ENCODE data around the gene ACY1. TPM values are rescaled to one million over a fixed set of nuclear protein-coding genes. Genes with fewer than 3 reads are reported as not detected.

The ACY1 gene
- total RNA-seq, 2 experiments from 2014 or later, result 3.3 to 4.0 TPM

DNA sequence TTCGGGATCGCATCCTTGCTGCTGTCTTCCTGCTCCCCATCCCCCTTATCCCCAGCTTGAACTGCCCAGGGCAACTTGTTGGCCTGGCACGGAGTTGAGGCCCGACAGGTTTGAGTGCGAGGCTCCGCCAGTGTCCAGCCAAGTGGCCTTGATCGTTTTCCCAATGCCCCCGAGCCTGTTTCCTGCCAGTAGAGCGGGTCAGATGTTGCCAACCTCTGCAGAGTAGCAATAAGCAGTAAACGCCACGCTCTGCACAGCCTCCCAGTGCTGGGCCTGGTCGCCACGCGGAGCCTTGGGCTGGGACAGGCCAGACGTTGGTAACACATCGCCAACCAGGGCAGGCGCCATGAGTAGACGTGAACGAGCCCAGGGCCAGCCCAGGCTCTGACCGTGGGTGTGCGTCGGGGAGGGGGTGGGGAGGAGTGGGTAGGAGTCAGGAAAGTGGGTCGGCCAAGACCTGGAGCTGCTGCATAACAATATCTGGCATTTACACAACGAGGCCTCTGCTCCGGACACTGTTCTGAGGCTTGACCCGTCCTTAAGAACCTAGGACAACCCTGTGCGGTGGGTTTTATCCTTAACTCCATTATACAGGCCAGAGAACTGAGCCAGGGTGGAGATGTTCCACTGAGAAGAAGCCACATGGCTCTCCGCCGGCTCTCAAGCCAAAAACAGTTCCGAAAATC, 8.9 kb upstream of the ACY1 start:
- CTCF ChIA-PET (ENCODE audit: unreplicated experiment), result interaction anchor here (0.5 to 1.3 kb wide), 3 partner anchors 12 to 41 kb away, joined by 3 to 4 read pairs (median 4); partner anchors contain the start of gene RRP9
- no peaks in the 10 kb centered on the region for H3K36me3 ChIP-seq (ENCODE audit: insufficient read depth, low read length)

DNA sequence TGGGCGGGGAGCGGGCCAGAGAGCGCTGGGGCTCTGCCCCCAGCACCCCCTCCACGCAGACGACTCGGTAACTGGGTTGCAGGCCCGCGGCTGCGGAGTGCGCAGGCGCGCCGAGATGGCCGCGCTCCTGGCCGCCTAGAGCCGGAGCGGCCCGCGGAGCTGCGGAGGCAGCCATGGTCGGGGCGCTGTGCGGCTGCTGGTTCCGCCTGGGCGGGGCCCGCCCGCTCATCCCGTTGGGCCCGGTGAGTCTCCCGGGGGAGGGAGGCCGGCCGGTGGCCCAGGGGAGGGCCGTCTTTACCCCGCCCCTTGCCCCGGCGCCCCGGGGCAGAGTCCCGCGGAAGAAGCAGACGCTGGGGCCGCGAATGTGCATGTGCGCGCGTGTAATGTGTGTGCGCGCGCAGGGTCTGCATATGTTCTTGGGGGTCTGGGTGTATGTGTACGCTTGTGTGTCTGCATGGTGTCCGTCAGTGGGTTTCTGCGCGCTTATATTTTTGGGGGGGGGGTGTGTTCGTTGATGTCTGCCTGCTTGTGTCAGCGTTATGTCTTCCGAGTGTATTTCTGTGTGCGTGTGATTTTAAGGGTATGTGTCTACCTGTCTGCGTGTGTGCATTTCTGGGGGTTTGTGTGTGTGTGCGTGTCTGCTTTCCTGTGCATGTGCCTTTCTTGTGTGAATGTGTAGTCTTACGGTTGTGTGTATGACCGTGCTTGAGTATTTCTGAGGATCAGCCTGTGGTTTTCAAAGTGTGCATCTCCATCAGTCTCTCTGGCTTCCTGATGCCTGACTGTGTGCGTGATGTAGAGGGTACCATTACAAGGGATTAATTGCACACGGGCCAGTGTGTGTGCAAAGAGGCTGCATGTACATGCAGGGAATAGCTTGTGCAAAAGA, 8.1 kb upstream of the ACY1 start, which contains the start of gene ABHD14A:
ABHD14A (plus strand) TSS at position 102 of the 889 bp plus-strand sequence; CDS start at position 174, 72 bp downstream.
- no peak for TF ChIP-seq EZH2phosphoT487 (IDR thresholded peaks at IDR 0.05; ENCODE audit: borderline replicate concordance, low read depth, low read length)
- TF ChIP-seq, protein P1, sequence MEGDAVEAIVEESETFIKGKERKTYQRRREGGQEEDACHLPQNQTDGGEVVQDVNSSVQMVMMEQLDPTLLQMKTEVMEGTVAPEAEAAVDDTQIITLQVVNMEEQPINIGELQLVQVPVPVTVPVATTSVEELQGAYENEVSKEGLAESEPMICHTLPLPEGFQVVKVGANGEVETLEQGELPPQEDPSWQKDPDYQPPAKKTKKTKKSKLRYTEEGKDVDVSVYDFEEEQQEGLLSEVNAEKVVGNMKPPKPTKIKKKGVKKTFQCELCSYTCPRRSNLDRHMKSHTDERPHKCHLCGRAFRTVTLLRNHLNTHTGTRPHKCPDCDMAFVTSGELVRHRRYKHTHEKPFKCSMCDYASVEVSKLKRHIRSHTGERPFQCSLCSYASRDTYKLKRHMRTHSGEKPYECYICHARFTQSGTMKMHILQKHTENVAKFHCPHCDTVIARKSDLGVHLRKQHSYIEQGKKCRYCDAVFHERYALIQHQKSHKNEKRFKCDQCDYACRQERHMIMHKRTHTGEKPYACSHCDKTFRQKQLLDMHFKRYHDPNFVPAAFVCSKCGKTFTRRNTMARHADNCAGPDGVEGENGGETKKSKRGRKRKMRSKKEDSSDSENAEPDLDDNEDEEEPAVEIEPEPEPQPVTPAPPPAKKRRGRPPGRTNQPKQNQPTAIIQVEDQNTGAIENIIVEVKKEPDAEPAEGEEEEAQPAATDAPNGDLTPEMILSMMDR (conservative IDR thresholded peaks at IDR 0.05; ENCODE audit: low read length), result no peak
- peaks cover 30% of the 10 kb centered on the region for H3K4me1 ChIP-seq (ENCODE audit: insufficient read depth, low read length, poor library complexity, severe bottlenecking)
- ChIA-PET POLR2A (interaction anchor here (0.7 kb wide), 1 partner anchor 33 kb away, joined by 3 read pairs; the partner anchor contains the start of genes PARP3 and RRP9), CTCF (ENCODE audit: unreplicated experiment) (interaction anchor here (1.3 kb wide), 1 partner anchor 34 kb away, joined by 3 read pairs; the partner anchor contains the start of gene RRP9)
- H4K20me1 ChIP-seq (ENCODE audit: insufficient read depth, low read length), result no peaks in the 10 kb centered on the region
- H3K9me2 ChIP-seq (ENCODE audit: insufficient read depth, low read length), result no peaks in the 10 kb centered on the region
- H3K4me3 ChIP-seq (ENCODE audit: low read depth, low read length, poor library complexity, severe bottlenecking), result peak within 1 kb of the TSS; percentile 76
- peak within 1 kb of the TSS; percentile 95 for H2AFZ ChIP-seq (ENCODE audit: low read length)
- H3K79me2 ChIP-seq (ENCODE audit: insufficient read depth, low read depth, low read length), result no peaks in the 10 kb centered on the region
- H3K27ac ChIP-seq (ENCODE audit: low read depth, low read length, poor library complexity, severe bottlenecking), result peak within 1 kb of the TSS; percentile 30
- H3K36me3 ChIP-seq (ENCODE audit: insufficient read depth, low read length), result no peaks in the 10 kb centered on the region
- DNase-seq (ENCODE audit: low spot score), result peak; percentile 72
- intact Hi-C loops (cut with micrococcal nuclease; ENCODE audit: unreplicated experiment), result loop anchor here (1.0 to 2.0 kb wide), 2 partner anchors 20 to 33 kb away; partner anchors contain the start of genes PARP3 and RPL29
- no peaks in the 10 kb centered on the region for H3K9me3 ChIP-seq (ENCODE audit: low read length)
- peak within 1 kb of the TSS; percentile 95 for H3K4me2 ChIP-seq (ENCODE audit: low read length)
- no TSS peak for BruUV-seq (replicated peaks)

More for the DNA sequence above, 8.9 kb upstream of the ACY1 start:
- Histone ChIP-seq H3K4me2 (ENCODE audit: low read length) (peak overlapping the region; percentile 95), H3K9me3 (ENCODE audit: low read length) (no peaks in the 10 kb centered on the region), H2AFZ (ENCODE audit: low read length) (peak overlapping the region; percentile 95), H3K4me1 (ENCODE audit: insufficient read depth, low read length, poor library complexity, severe bottlenecking) (peaks cover 30% of the 10 kb centered on the region), H3K9me2 (ENCODE audit: insufficient read depth, low read length) (no peaks in the 10 kb centered on the region), H3K4me3 (ENCODE audit: low read depth, low read length, poor library complexity, severe bottlenecking) (peak overlapping the region; percentile 76), H3K79me2 (ENCODE audit: insufficient read depth, low read depth, low read length) (no peaks in the 10 kb centered on the region), H4K20me1 (ENCODE audit: insufficient read depth, low read length) (no peaks in the 10 kb centered on the region), H3K27ac (ENCODE audit: low read depth, low read length, poor library complexity, severe bottlenecking) (peak overlapping the region; percentile 30)
- no TSS peak for BruUV-seq (replicated peaks)
- POLR2A ChIA-PET, result interaction anchor here (0.8 to 0.9 kb wide), 2 partner anchors 32 to 33 kb away, joined by 3 read pairs; partner anchors contain the start of genes PARP3 and RRP9
- no peak for DNase-seq (ENCODE audit: low spot score)
- no peak for TF ChIP-seq EZH2phosphoT487 (IDR thresholded peaks at IDR 0.05; ENCODE audit: borderline replicate concordance, low read depth, low read length)
- TF ChIP-seq, protein P1 (conservative IDR thresholded peaks at IDR 0.05; ENCODE audit: low read length), result peak; percentile 1; the same call in 1 of the 2 replicates
- intact Hi-C loops (cut with micrococcal nuclease; ENCODE audit: unreplicated experiment), result loop anchor here (1.0 to 2.0 kb wide), 2 partner anchors 20 to 32 kb away; partner anchors contain the start of genes PARP3 and RPL29

Data from OCI-LY7 (cell line).